ENCODE measurements around the gene ERVFRD-1.

Gene ERVFRD-1

GRCh38 chr6:11083491-11083890, 28.0 kb downstream of the ERVFRD-1 start:
- Histone ChIP-seq H3K4me2 (ENCODE audit: low read depth, low read length, poor library complexity, severe bottlenecking) (no peak overlapping the region), H3K9me2 (replicated peaks; ENCODE audit: low read depth, low read length) (no peaks in the 10 kb centered on the region), H3K36me3 (ENCODE audit: insufficient read depth, low read length) (no peaks in the 10 kb centered on the region), H2AFZ (ENCODE audit: low read length) (no peak overlapping the region), H3K79me2 (ENCODE audit: insufficient read depth, low read length) (no peaks in the 10 kb centered on the region), H3K4me3 (ENCODE audit: low read length, poor library complexity, severe bottlenecking) (no peak overlapping the region), H3F3A (ENCODE audit: low read depth) (no peaks in the 10 kb centered on the region), H3K27me3 (ENCODE audit: insufficient read depth, low read length, poor library complexity, severe bottlenecking) (no peaks in the 10 kb centered on the region), H3K9me3 (ENCODE audit: insufficient read depth, low read depth, low read length) (no peaks in the 10 kb centered on the region), H4K20me1 (ENCODE audit: insufficient read depth, low read length, poor library complexity, severe bottlenecking) (no peaks in the 10 kb centered on the region), H3K9ac (ENCODE audit: low read depth, low read length, poor library complexity, severe bottlenecking) (no peak overlapping the region), H3K4me1 (ENCODE audit: insufficient read depth, low read length, poor library complexity, severe bottlenecking) (no peaks in the 10 kb centered on the region)
- TF ChIP-seq CTCF (conservative IDR thresholded peaks at IDR 0.05; ENCODE audit: low read length) = no peak
- no peak for TF ChIP-seq EZH2phosphoT487 (IDR thresholded peaks at IDR 0.05; ENCODE audit: borderline replicate concordance)

GRCh38 chr6:11080296-11080695, 31.2 kb downstream of the ERVFRD-1 start:
- Histone ChIP-seq H3K9me2 (replicated peaks; ENCODE audit: low read depth, low read length) (no peaks in the 10 kb centered on the region), H3F3A (ENCODE audit: low read depth) (no peaks in the 10 kb centered on the region), H3K4me3 (ENCODE audit: low read length, poor library complexity, severe bottlenecking) (no peak overlapping the region), H3K4me2 (ENCODE audit: low read depth, low read length, poor library complexity, severe bottlenecking) (no peak overlapping the region), H2AFZ (ENCODE audit: low read length) (no peak overlapping the region), H4K20me1 (ENCODE audit: insufficient read depth, low read length, poor library complexity, severe bottlenecking) (no peaks in the 10 kb centered on the region), H3K9ac (ENCODE audit: low read depth, low read length, poor library complexity, severe bottlenecking) (no peak overlapping the region), H3K4me1 (ENCODE audit: insufficient read depth, low read length, poor library complexity, severe bottlenecking) (no peaks in the 10 kb centered on the region), H3K36me3 (ENCODE audit: insufficient read depth, low read length) (no peaks in the 10 kb centered on the region), H3K79me2 (ENCODE audit: insufficient read depth, low read length) (no peaks in the 10 kb centered on the region), H3K9me3 (ENCODE audit: insufficient read depth, low read depth, low read length) (no peaks in the 10 kb centered on the region), H3K27me3 (ENCODE audit: insufficient read depth, low read length, poor library complexity, severe bottlenecking) (no peaks in the 10 kb centered on the region)
- no peak for TF ChIP-seq CTCF (conservative IDR thresholded peaks at IDR 0.05; ENCODE audit: low read length)

GRCh38 chr6:11078266-11078665, 33.3 kb downstream of the ERVFRD-1 start:
- H3F3A ChIP-seq (ENCODE audit: low read depth) = no peaks in the 10 kb centered on the region
- no peaks in the 10 kb centered on the region for H3K9me2 ChIP-seq (replicated peaks; ENCODE audit: low read depth, low read length)
- no peaks in the 10 kb centered on the region for H3K9me3 ChIP-seq (ENCODE audit: insufficient read depth, low read depth, low read length)
- H3K4me3 ChIP-seq (ENCODE audit: low read length, poor library complexity, severe bottlenecking) = no peak overlapping the region
- no peaks in the 10 kb centered on the region for H4K20me1 ChIP-seq (ENCODE audit: insufficient read depth, low read length, poor library complexity, severe bottlenecking)
- no peak overlapping the region for H3K9ac ChIP-seq (ENCODE audit: low read depth, low read length, poor library complexity, severe bottlenecking)
- no peaks in the 10 kb centered on the region for H3K79me2 ChIP-seq (ENCODE audit: insufficient read depth, low read length)
- H3K4me1 ChIP-seq (ENCODE audit: insufficient read depth, low read length, poor library complexity, severe bottlenecking) = no peaks in the 10 kb centered on the region
- H3K4me2 ChIP-seq (ENCODE audit: low read depth, low read length, poor library complexity, severe bottlenecking) = no peak overlapping the region
- H3K36me3 ChIP-seq (ENCODE audit: insufficient read depth, low read length) = no peaks in the 10 kb centered on the region
- no peak for TF ChIP-seq CTCF (conservative IDR thresholded peaks at IDR 0.05; ENCODE audit: low read length)
- H2AFZ ChIP-seq (ENCODE audit: low read length) = 0 out of 2 replicates have a peak overlapping the region, but pooled peaks have one; percentile 28
- no peaks in the 10 kb centered on the region for H3K27me3 ChIP-seq (ENCODE audit: insufficient read depth, low read length, poor library complexity, severe bottlenecking)

Data from Loucy (cell line).